GM19455 (cell line): Measurements from ENCODE around the gene SLC25A34.

Experiments
- ATAC-seq: cut with Tn5 transposase; IDR thresholded peaks from one replicate; pipeline ENCODE4 v1.9.1; 2021; ENCODE audit not compliant: unreplicated experiment

SLC25A34 gene

GRCh38 chr1:15712168-15712567 is 23.9 kb upstream of the SLC25A34 start:
- no peak for ATAC-seq

DNA sequence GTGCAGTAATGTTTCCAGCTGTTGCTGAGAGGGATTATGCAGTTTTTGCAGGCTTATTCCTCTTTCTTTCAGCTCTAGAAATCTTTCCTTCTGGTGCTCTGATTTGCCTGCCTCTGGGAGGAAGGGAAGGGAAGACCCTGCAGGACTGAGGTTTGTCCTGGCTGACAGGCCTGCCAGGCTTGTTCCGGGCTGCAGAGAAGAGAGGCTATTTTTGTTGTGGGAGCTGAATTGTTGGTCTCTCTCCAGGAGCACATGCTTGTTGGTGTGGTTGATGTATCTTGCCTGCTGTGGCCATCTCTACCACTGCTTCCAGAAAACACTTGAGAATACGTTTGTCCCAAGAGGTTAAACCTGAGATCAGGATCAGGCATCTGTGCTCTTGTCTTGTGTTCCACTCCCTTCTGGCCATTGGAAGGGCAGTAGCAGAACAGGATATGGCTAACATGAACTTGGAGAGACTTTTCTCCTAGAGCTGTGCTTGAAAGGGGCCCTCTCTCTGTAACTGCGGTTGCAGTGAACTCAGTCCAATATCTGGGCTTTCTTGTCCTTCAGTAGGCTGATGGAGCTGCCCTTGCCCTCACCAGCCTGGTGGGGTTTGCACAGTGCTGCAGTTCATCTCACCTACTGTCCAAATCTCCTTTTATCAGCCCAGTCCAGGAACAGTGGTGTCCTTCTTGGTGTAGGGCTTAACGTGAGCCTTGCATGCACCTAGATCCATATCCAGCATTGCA is 21.5 kb upstream of the SLC25A34 start:
- no peak for ATAC-seq

DNA sequence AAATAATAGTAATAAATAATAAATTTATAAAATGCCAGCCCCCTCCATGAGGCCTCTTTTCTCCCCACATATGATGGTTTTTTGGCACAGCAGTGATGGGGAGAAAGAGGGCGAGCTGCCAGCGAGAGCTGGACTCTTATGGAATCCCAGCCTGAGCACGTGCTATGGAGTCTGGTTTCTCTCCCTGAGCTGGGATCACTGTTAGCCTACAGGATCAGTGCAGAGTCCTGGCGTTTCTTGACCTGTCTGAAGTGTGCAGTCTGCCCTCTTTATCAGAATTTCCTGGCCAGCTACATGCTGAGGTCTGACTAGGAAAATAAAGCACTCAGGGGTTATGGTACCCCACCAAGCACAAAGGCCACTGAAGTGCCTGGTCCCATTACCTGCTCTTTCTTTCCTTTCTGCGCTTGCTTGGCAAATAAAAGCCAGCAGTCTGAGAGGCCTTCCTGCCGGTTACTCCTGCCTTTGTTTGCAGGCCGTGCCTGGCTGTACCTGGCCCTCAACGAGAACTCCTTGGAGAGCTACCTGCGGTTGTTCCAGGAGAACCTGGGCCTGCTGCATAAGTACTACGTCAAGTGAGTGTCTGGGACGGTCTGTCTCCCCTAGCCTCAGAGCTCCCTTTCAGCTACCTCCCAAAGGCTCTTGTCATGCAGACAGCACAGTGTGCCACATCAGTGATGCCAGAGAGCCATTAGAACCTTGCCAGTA is 18.5 kb upstream of the SLC25A34 start:
- no peak for ATAC-seq

GRCh38 chr1:15718199-15718601 is 17.9 kb upstream of the SLC25A34 start:
- no peak for ATAC-seq

GRCh38 chr1:15719381-15720120 is 16.5 kb upstream of the SLC25A34 start:
- ATAC-seq = no peak

DNA sequence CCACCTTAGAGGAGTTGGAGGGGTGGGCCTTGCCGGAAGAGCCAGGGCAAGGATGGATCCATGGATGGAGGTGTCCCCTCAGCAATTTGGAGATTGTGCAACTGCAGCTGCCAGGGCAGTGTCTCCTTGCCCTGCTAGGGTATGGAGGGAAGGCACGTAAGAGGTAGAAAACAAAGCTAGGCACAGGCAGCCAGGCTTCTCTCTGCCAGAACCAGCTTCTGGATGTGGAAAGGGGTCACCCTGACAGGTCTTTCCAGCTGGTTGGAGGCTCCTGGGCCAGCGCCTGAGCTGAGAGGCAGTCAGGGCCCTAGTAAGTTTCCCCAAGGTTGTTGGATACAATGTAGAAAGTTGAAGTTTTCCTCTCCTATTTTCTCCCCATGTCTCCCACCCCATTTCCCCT is 15.2 kb upstream of the SLC25A34 start:
- no peak for ATAC-seq

GRCh38 chr1:15722411-15722810 is 13.6 kb upstream of the SLC25A34 start:
- no peak for ATAC-seq

GRCh38 chr1:15722836-15723532 is 13.1 kb upstream of the SLC25A34 start:
- no peak for ATAC-seq

DNA sequence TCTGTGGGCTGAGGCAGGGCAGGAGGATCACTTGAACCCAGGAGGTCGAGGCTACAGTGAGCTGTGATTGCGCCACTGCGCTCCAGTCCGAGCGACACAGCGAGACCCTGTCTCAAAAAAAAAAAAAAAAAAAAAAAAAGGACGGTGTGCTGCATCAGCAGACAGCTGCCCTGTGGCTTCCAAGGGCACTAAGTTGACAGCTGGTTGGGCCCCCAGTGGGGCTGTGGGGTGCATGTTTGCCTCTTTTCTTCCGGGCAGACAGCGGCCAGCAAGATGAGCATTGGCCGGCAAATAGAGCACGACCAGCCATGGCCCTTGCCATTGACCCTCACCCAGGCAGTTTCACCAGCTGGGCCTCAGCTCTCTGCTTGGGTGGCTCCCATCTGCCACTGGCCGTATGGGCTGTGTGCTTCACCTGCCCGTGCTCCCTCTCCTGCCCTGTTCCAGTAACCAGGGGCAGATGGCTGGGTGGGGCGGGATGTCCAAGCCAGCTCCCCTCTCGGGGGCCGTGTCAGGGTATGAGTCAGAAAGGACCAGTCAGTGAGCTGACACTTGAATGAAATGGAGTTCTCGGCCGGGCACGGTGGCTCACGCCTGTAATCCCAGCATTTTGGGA is 12.3 kb upstream of the SLC25A34 start:
- ATAC-seq = no peak

DNA sequence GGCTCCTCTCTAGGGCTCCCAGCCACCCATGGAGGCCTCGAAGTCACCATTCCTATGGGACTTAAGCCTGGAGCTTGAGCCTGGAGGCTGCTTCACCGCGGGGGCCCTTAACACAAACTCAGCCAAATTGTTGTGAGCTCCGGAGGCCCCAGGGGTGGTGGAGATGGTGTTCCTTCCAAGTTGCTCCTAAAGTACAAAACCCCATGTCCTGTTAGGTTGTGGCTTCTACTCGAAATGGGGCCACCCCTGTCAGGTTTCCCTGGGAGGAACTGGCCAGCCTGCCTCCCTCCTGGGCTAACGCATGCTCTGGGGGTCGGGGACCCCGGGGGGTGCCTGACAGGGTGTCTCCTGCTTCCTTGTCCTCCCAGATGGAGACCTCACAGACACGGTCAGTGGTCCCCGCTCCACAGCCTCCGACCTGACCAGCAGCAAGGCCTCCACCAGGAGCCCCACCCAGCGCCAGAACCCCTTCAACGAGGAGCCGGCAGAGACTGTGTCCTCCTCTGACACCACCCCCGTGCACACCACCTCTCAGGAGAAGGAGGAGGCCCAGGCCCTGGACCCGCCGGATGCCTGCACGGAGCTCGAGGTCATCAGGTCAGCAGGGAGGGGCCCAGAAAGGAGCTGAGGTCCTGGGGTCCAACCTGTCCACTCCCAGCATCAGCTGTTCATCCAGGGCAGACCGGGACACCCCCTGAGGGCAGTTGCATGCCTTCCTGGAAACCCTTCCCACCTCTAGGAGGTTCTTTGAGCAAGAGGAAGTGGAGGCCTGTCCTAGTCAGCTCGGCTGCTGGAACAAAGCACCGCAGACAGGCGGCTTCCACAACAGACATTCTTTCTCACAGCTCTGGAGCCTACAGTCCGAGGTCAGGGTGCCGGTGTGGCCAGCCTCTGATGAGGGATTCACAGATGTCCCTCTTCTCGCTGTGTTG is 10.8 kb upstream of the SLC25A34 start:
- no peak for ATAC-seq

- ATAC-seq = no peak
Measured at GRCh38 chr1:15726508-15726907, 9.6 kb upstream of the SLC25A34 start.

GRCh38 chr1:15727021-15727420 is 9.0 kb upstream of the SLC25A34 start:
- ATAC-seq = no peak

- no peak for ATAC-seq
Measured at GRCh38 chr1:15727424-15727823, 8.6 kb upstream of the SLC25A34 start.

- no peak for ATAC-seq
Measured at GRCh38 chr1:15727866-15728534, 8.1 kb upstream of the SLC25A34 start.

GRCh38 chr1:15728937-15729657 is 7.0 kb upstream of the SLC25A34 start:
- ATAC-seq = no peak

DNA sequence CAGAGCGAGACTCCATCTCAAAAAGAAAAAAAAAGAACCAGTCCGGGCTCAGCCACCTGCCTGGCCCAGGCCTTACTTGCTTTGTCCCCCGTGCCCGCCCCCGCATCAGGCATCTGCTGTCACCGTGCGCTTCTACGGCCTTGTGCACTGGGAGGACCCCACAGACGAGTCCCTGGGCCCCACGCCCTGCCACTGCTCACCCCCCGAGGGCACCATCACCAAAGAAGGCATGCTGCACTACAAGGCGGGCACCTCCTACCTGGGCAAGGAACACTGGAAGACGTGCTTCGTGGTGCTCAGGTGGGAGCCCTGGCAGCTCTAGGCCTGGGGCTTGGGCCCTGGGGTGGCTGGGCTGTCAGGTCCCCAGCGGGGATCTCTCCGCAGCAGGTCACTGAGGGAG is 5.6 kb upstream of the SLC25A34 start:
- ATAC-seq = no peak

GRCh38 chr1:15730936-15731335 is 5.1 kb upstream of the SLC25A34 start:
- no peak for ATAC-seq
